ENCODE data around the gene IFI44L.

DNA sequence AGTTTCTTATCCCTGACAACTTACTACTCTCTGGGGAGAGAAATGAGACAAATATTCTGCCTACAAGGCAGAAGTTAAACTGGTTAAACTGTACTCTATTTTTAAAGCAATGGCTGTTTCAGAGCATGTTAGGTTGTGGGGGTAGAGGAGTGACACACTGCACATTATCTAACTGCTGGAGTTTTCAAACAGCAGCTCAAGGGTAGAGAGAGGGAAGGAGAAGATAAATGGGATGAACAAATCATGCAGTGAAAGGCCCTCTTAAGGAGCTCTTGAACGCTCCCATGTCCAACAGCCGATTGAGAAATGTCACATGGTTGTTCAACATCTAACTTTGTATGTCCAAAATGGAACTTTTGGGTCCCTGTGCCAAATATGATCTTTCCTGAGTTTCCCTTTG is 14.0 kb upstream of the IFI44L start:
- no peak for TF ChIP-seq TCF12 (IDR thresholded peaks at IDR 0.05)
- no peak for TF ChIP-seq POLR2AphosphoS5 (IDR thresholded peaks at IDR 0.05; ENCODE audit: low read depth, low read length)
- no peak for TF ChIP-seq CTCF (IDR thresholded peaks at IDR 0.05)
- TF ChIP-seq TAF1 (IDR thresholded peaks at IDR 0.05; ENCODE audit: borderline replicate concordance, low read depth, low read length) = no peak
- TF ChIP-seq MXI1 (IDR thresholded peaks at IDR 0.05; ENCODE audit: low read depth, low read length) = no peak

All from SK-N-SH (cell line).